A172 (cell line): Measurements from ENCODE around the gene ARHGAP26. TPM values are rescaled to one million over a fixed set of nuclear protein-coding genes. Genes with fewer than 3 reads are reported as not detected.
A peak's percentile ranks its signal among the peaks of the same experiment; 100 is the strongest.

Source experiments
- DNase-seq: peaks from one replicate; pipeline ENCODE4 v3.0.0-alpha.2; 2015; ENCODE audit warnings: low spot score
- total RNA-seq: library from RNA; depleted of rRNA; stranded (reverse); fragments of >200 nt; shearing (Covaris generic); gene quantifications from 2 replicates; pipeline ENCODE4 v1.2.3, GENCODE V29; 2014

Gene ARHGAP26
- total RNA-seq, 1 experiment from 2014 or later: 1.6 TPM

- DNase-seq: peak; percentile 16
Observed at GRCh38 chr5:142784401-142784955, 14.3 kb downstream of the ARHGAP26 start.

- no peak for DNase-seq
Observed at GRCh38 chr5:142785206-142785605, 15.0 kb downstream of the ARHGAP26 start.

- no peak for DNase-seq
Observed at GRCh38 chr5:142789206-142789605, 19.0 kb downstream of the ARHGAP26 start.

GRCh38 chr5:142792012-142792864 is 22.1 kb downstream of the ARHGAP26 start:
- no peak for DNase-seq

- DNase-seq: no peak
Observed at GRCh38 chr5:142792865-142793232, 22.7 kb downstream of the ARHGAP26 start.

- DNase-seq: no peak
Observed at GRCh38 chr5:142794537-142794936, 24.4 kb downstream of the ARHGAP26 start.

- no peak for DNase-seq
Observed at GRCh38 chr5:142795251-142795650, 25.1 kb downstream of the ARHGAP26 start.

GRCh38 chr5:142796492-142797109 is 26.4 kb downstream of the ARHGAP26 start:
- no peak for DNase-seq

GRCh38 chr5:142797420-142797819 is 27.2 kb downstream of the ARHGAP26 start:
- no peak for DNase-seq

GRCh38 chr5:142798099-142798770 is 28.1 kb downstream of the ARHGAP26 start:
- no peak for DNase-seq

GRCh38 chr5:142800776-142801494 is 30.8 kb downstream of the ARHGAP26 start:
- DNase-seq: no peak

GRCh38 chr5:142801495-142801871 is 31.3 kb downstream of the ARHGAP26 start:
- no peak for DNase-seq

- DNase-seq: no peak
Observed at GRCh38 chr5:142803428-142804125, 33.4 kb downstream of the ARHGAP26 start.

- no peak for DNase-seq
Observed at GRCh38 chr5:142805339-142805738, 35.2 kb downstream of the ARHGAP26 start.

GRCh38 chr5:142806841-142807267 is 36.7 kb downstream of the ARHGAP26 start:
- no peak for DNase-seq

- DNase-seq: no peak
Observed at GRCh38 chr5:142807372-142807911, 37.3 kb downstream of the ARHGAP26 start.

GRCh38 chr5:142808878-142809598 is 38.9 kb downstream of the ARHGAP26 start:
- no peak for DNase-seq

- no peak for DNase-seq
Observed at GRCh38 chr5:142810081-142810480, 39.9 kb downstream of the ARHGAP26 start.

- no peak for DNase-seq
Observed at GRCh38 chr5:142810743-142811290, 40.6 kb downstream of the ARHGAP26 start.
